GM21825 (cell line): ENCODE measurements around the gene SSTR3.
"Not testable (repeated sequence)": the region's sequence is repeated elsewhere in the genome, so short reads cannot be mapped to it uniquely, and the experiment has no call there.

ENCODE experiments used
- ATAC-seq: cut with Tn5 transposase; IDR thresholded peaks from one replicate; pipeline ENCODE4 v1.9.1; 2021; ENCODE audit warnings: mild to moderate bottlenecking, moderate library complexity; ENCODE audit not compliant: unreplicated experiment

The SSTR3 gene

DNA sequence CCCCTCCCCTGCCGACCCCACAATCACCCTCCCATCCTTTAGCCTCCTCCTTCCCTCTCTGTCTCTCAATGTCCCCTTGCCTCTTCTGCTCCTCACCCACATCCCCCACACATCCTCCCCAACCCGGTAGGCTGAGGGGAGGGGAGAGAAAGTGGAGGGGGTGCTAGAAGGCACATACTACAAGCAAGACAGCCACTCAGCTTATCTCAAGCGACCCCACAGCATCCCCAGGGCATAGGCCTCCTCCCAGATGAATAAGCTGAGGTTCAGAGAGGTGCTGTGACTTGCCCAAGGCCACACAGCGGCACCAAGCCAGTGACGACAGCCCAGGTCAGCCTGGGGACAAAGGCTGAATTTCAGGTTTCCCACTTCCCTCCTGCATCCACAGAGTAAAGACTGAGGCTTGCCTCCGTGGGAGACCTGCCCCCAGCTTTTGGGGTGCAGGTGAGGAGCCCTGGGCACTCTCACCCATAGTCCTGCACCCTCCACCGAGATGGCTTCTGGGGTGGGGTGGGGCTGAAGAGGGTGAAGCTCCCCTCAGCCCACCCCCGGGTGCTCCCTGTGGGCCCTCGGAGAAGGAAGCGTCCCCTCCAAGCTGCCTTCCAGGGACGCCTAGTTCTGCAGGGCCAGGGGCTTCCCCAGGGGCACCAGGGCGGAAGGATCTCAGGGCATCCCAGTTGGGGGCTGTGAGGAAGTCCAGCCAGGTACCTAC is 31.3 kb upstream of the SSTR3 start:
- ATAC-seq: peak; percentile 4

DNA sequence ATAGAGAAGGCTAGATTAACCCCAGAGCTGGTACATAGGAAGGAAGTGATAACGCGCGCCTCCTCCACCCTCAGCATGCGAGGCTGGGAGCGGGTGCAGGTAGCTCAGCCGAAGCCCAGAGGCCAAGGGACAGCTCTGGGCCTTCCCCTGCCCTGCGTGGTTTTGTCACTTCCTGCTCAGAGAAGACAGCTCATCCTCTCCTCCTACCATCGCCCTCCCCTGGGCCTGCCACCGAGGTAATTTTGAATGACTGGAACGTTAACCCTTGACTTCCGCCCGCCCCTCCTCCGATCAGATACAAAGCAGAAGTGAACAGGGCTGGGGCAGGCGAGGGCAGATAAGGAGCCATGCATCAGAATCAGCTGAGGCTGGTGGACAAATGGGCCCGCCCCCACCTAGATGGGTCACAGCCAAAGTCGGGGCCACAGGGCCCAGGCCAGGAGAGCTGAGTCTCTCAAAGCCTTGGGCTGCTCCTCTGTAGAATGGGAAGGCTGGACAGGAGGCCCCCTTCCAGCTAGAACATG is 30.2 kb upstream of the SSTR3 start:
- peak; percentile 60 for ATAC-seq

DNA sequence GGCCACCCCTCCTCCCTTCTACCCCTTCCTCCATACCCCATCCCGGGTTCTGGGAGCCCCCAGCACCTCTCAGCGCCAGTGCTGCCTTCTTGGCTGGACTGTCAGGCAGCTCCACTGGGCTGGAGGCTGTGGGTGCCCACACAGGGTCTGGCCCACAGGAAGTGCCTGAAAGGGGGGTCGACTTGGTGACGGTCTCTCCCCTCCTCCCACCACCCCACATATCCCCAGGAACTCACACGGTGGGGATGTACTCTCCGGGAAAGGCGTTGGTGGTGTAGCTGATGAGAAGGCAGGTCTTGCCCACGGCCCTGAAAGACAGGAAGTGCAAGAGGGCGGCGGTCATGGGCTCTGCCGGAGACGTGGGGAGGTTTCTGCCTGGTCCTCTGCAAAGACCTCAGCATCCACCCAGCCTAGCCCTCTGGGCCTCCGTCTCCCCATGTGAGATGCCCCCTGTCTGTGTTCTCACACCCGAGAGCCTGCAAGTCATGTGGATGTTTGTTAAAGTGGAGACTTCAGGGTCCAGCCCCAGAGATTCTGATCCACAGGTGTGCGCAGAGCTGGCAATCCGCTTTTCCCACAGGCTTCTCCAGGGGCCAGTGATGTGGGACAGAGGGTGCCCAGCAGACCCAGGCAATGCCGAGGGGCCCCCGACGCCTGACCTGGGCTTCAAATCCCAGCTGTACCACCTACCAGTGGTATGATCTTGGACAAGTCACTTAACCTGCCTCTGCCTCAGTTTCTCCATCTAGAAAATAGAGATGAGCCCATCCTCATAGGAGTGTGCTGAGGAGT is 29.3 kb upstream of the SSTR3 start:
- no peak for ATAC-seq

DNA sequence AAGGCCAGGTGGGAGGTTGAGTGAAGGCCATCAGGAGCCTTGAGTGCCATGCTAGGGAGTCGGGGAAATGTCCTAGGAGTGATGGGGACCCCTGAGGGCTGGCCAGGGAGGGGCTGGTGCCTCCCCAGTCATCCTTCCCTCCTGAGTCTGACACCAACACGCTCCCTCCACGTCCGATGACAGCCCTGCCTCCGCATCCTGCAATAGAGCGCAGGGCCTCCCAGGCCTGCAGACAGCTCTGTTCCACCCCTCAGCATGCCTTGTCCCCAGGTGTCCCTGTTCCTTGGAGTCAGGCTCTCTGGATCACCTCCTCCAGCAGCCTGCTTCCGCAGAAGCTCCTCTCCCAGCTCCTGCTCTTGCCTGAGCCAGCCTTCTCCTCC is 28.7 kb upstream of the SSTR3 start:
- ATAC-seq: no peak

DNA sequence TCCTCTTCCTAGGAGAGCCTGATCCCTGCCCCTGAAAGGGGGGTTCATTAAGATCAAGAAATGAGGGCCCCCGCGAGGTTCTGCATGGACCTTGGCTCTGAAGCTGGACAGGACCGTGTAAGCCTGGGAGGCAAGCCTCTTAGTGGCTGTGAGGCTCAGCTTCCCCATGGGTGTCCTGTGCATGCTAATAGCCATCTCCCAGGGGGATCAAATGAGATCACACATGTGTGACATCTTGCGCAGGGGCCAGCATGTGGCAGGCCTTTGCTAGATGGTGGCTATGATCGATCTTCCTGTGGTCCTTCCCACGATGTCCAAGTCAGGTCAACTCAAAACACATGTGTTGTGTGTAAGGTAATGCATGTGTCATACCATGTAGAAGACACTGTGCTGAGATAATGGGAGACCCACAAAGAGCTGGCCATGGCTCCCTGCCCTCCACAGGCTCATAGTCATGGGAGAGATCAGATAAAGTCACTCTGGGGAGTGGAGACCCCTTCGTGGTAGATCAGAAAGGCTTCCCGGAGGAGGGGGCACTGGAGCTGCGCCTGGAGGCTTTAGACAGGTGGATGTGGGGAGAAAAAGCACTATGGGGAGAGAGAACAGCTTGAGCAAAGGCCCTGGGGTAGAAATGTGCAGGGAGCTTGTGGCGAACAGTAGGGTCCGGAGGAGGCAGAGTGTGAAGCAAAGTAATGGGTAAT is 28.1 kb upstream of the SSTR3 start:
- no peak for ATAC-seq

DNA sequence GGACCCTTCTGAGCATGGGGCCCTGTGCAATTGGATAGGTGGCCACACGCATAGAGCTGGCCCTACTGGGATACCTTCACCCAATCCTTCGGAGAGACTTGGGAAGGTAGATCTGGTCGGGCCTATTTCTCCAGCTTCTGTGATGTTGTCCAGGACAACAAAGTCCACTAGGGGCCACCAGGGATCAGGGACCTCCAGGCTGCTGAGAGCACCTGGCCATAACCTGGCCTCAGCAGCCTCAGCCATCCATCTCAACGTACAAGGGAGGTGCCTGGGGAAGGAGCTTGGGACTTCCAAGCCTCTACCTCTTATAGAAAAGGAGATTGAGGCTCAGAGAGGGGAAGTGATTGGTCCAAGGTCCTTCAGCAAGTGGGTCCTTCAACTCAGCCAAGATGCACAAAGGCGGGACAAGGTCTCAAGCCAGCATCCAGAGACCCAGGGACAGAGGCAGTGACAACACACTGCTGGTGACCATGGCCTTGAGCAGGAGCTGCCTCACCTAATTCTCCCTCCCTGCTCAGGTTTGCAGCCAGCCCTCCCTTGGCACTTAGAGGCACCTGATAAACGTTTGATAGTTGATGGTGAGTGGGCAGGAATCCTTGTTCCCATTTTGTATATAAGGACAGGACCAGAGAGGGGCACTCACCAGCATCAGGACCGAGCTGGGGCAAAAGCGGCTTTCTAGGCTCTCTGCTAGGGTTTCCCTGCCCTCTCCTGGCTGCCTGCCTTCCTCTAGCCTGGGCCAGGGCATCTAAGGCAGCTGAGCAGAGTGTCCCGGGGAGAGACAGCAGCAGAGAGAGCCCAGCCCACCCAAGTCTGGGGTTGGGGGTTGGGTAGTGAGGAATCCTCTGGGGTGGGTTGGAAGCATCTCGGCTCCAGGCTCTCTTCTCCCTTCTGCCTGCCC is 27.3 kb upstream of the SSTR3 start:
- no peak for ATAC-seq

DNA sequence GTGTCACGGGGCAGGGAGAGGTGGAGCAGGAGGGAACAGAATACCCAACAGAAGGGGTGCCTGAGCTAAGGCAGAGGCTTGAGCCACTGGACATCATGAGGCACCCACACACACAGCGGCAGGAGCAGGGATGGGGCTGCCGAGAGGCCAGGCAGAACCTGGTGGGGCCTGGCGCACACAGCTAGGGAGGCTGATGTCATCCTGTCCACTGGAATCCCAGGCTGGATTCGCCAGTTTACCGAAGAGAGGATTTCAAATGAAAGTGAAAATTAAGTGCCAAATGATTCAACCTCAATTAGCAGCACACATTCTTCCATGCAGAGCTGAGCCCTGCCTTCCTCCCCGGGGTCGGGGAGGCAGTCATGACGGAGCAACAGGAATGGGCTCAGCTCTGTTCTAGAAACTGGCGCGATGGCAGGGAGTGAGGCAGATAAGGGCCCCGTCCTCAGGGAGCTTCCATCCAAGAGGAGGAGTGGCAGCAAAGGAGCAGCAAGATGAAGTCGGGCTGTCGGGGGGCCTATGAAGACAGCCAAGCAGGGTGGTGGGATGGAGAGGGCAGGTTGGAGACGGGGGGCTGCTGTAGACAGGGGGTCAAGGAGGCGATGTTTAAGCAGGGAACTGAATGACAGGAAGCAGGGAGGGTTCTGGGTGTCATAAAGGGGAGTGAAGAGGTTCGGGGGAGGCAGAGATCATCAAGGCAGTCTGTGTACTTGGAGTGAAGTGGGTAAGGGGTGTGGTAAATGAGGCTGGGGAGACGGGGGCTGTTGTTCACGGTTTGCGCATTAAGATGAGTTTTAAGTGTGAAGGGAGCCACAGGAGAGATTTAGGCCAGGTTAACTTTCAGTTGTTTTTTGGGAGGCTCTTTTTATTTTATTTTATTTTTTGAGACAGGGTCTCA is 25.3 kb upstream of the SSTR3 start:
- no peak for ATAC-seq

DNA sequence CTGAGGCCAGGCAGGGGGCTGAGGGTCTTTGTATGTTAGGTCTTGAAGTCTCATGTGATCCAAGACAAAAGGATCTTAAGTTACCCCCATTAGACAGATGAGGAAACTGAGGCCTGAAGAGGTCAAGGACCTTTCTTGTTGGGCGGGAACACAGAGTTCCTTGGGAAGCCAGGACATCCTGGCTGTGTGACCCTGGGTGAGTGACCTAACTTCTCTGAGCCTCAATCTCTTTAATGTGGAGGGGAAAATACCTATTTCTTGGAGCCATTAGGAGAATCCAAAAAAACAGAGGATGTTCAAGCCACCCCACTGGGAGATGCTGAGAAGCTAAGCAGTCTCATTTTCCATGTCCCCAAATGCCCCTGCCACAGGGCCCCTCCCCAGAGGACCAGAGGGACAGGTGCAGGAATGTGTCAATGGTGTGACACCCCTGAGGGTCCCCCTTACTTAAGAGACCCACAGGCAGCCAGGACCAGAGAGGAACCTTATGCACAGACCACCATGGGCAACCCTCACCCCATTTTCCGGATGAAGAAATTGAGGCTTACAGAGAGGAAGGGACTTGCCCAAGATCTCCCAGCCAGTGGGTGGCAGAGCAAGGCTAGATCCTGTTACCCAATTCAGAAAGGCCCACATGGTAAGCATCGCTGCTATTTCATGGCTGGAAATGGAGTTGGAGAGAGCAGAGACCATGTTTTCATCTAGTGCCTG is 23.8 kb upstream of the SSTR3 start:
- ATAC-seq: no peak

DNA sequence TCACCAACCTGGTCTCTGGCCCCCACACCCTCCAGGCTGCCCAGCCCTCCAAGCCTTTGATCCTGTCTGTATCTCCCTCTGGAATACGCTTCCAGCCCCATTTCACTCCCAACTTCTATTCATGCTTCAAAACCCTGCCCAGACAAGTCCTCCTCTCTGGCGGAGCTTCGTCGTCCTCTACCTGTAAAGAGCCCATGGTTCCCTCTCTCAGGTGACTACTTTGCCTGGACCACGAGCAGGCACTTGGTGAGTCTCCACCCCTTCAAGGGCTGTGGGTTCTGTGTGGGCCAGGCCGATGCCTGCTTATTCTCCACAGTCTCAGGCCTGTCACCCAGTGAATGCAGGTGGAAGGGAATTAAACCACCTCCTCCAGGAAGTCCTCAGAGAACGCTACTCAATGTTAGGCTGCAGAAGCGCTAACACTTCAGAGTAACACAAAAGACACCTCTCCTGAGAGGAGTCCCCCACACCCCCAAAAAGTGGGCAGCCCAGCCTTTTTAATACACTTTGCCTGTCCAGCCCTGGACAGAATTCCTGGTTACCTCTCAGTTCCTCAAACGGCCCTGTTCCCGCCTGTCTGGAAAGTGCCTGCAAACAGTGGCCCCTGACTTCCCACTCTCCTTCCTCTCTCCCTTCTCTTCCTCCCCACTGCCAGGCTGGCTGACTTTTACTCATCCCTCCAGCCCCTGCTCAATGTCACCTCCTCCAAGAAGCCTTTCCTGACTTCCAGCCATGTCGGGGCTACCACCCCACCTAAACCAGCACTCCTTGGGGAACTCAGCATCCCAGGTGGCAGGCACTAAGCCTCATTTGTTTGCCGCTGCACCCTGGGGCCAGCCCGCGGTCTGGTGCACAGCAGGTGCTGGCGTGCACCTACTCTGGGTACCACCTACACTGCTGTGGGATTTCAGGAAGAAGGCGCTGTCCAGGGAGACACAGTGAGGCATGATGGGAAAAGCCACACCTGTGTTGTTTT is 22.7 kb upstream of the SSTR3 start:
- no peak for ATAC-seq

DNA sequence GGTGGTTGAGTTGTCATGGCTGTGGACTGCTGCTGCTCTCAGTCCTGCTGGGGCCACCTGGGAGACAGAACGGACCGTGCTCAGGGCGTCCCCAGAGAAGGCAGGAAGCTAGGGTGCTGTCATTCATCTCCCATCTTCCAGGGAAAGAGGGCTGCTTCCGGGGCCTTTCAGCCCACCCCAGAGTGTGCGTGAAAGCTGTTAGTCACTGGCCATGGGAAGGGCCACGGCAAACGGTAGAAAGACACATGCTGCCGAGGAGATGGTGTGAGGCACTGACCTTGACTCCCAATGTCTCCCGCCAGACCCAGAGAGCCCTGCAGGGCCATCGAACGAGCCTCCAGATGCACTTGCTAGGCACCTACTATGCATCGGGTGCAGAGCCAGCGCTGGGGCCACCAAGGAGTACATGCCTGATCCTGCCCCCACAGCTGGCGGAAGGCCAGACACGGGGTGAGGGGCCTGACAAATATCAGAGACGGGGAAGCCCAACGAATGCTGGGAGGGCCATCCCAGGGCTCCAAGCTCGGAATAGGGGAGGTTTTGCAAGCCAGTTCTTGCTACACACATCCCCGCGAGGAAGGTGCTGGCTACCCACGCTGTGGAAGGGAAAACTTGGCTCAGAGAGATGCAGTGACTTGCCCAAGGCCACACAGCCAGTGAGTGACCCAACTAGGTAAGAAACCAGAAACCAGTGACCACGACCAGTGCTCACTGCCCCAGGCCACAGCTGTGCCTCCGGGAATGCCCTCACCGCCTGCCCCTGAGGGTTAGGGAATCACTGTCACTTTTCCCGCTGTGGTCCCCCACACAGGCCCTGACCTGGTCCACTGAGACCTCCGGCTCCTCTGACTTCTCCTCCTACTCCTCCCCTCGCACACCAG is 21.7 kb upstream of the SSTR3 start:
- ATAC-seq: no peak

DNA sequence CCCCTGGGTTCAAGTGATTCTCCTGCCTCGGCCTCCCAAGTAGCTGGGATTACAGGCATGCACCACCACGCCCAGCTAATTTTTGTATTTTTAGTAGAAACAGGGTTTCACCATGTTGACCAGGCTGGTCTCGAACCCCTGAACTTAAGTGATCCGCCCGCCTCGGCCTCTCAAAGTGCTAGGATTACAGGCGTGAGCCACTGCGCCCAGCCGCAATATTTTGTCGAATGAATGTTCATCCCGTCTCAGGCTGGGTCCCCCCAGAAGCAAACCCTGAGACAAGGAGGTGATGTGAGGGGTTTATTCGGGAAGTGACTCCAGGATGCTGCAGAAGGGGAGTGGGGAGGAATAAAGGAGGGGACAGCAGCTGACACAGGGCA is 21.1 kb upstream of the SSTR3 start:
- ATAC-seq: not testable (repeated sequence)

DNA sequence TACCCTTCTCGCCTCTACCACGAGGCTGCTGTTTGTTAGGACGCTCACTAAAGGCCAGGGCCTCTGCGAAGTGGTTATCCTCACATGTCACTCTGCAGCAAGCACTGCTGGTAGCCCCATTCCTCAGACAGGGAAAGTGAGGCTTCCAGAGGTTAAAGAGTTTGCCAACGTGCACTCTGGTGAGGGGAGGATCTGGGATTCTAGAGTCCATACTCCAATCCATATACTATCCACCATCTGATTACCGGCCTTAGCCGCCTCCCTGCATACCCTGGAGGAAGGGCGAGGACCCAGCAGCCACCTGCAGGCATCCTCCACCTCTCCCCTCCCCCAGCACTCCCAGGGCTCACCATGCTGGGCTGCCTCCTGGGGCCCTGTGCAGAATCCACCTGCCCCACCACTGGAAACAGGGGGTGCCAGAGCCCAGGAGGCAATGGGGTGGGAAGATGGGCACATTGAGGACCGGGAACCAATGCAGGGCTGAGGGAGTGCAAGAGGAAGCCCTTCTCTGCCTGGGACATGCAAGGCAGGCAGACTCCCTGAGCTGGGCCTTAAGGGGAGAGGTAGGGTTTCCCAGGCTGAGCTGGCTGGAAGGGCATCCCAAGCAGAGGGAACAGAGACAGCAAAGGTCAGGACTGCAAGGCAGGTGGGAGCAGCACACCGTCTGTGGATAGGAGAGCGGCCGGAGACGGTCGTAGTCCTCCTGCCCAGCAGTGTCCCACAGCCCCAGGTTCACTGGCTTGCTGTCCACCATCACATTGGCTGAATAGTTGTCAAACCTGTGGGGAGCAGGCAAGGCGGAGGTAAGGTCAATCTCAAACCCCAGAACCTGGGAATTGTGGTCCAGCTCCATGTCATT is 20.1 kb upstream of the SSTR3 start:
- ATAC-seq: no peak

DNA sequence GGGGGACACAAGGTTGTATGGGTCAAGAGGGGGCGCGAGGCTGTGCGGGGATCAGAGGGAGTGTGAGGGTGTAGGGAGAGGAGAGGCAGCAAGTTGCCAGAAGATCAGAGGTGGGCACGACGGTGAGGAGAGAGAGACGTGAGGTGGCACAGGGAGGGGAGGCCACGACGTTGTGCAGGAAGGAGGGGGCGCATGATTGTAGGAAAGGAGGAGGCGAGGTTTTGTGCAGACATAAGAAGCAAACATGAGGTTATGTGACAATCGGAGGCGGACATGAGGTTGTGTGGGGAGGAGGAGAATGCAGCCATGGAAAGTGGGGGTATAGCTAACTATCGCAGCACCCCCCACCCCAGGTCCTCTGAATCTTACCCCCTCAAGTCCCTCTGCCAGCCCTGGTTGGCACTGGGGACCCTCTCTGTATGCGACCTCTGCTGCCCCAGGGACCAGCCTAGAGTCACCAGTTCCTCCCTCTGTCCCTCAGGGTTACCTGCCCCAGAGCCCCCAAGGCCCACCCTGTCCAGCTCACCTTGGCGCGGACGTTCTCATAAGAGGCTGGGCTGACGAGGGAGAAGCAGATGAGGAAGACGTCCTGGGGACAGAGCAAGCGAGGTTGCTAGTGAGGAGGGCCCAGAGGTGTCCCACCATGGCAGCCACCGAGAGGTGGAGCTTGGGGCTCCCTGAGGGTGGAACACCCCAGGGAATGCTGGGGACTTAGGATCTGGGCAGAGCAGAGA is 19.3 kb upstream of the SSTR3 start:
- ATAC-seq: no peak

DNA sequence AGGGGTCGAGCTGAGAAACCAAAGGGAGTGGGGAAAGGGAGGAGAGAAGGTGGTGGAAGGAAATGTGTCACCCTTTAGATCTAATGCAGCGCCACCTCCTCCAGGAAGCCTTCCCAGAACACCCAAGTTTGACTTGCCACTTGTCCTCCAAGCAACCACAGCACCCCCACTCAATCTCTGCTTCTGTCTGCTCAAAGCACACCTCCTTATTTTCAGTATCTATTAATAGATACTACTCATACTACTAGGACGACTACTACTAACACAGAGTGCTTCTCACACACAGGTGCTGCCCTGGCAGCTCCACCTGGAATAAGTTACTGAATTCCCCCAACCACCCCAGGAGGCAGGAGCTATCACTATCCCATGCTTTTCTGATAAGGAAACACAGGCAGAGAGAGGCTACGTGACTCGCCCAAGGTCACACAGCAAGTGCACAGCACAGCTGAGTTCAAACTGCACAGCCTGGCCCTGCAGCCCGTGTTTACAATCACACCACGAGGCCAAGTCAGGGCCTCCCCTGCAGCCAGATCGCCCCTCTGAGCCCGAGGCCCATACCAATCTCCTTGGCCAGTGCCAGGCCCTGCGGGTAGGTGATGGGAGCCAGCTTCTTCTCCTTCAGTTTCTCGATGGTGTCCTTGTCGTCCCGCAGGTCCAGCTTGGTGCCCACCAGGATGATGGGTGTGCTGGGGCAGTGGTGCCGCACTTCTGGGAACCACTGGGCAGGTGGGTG is 18.6 kb upstream of the SSTR3 start:
- peak; percentile 38 for ATAC-seq
